HTERT RPE-1 (cell line): ENCODE data around the gene DARS2.
"Not testable (repeated sequence)": the region's sequence is repeated elsewhere in the genome, so short reads cannot be mapped to it uniquely, and the experiment has no call there.

Source experiments
- in situ Hi-C: fragments of 300-500 bp; cut with MboI; formaldehyde crosslinking; loops from 4 replicates; pipeline ENCODE4 v1.14.3; 2020; ENCODE audit warnings: low sequenced_read_pairs

Gene DARS2

DNA sequence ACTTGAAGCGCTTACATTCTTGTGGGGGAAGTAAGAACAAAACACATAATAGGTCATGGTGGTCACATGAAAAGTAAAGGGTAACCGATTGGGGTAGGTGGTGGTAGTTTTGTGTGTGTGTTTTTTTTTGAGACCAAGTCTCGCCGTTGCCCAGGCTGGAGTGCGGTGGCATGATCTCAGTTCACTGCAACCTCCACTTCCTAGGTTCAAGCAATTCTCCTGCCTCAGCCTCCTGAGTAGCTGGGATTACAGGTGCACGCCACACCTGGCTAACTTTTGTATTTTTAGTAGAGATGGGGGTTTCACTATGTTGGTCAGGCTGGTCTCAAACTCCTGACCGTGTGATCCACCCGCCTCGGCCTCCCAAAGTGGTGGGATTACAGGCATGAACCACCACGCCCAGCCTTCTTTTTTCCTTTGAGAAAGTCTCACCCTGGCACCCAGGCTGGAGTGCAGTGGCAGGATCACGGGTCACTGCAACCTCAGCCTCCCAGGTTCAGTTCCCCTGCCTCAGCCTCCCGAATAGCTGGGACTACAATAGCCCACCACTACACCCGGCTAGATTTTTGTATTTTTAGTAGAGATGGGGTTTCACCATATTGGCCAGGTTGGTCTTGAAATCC is 37.8 kb downstream of the DARS2 start:
- in situ Hi-C loops = not testable (repeated sequence)

GRCh38 chr1:173862769-173863223 is 38.3 kb downstream of the DARS2 start:
- in situ Hi-C loops = no loop called here

DNA sequence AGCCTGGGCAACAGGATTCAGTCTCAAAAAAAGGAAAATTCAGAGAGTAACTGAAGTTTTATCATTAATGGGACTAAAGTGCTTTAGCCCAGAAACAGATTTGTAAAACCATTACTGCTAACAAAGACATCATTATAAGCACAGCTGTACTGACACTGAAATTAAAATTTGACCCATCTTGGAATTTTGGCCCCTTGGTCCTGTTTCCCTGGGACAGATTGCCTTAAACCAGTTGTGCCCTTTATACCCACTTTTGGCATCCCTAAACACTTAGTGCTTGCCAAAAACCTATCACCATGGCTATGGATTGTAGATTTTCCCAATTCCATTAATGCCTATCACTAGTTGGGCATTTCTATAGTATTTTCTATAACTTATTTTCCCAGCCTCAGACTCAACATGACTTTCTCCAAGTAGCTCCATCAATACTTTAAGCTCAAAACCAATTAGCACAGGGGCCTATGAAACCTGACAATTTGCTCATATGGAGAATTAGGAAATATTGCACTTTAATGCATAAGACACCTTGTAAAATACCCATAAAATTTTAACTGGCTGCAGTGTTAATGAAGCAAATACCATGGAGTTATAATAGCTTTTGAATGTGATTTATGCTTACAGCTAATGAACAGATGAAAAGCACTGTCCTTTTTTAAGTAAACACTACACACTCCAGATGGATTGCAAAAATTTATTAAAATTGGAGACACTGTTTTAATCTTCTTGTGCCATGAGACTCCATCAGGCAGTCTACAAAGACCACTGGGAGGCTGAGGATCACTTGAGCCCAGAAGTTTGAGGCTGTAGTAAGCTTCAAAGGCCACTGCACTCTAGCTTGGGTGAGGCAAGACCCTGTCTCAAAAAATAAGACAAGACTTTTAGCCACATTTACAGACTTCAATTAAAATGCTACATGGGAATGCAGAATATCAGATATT is 39.0 kb downstream of the DARS2 start:
- in situ Hi-C loops = no loop called here

DNA sequence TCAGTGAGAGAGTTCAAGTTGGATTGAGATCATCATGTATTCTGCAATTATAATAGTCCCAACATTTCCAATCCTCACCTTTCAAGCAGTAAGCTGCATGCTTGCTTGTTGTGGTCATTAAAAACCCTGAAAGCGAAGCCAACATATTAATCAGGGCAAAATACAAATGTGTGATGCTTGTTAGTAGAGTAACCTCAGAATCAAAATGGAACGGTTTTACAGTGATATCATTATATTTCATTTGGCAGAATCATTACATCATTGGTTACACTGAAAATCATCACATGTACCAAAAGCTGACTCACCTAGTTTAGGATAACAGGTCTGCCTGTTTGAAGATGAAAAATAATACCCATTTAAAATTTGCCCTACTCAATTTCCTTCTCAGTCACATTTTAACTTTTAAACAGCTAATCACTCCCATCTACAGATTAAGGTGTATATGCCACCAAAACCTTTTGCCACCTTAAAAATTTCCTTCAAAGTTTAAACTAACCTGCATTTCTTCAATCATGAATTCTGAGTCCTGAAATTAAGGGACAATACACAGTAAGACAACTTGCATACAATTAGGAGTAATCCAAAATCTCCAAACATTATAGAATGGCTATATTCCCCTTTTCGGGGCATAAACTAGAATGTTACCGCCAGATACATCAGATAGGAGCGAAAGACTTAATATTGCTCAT is 39.9 kb downstream of the DARS2 start:
- in situ Hi-C loops = no loop called here

- in situ Hi-C loops = no loop called here
Measured at GRCh38 chr1:173865468-173866164, 41.1 kb downstream of the DARS2 start.

DNA sequence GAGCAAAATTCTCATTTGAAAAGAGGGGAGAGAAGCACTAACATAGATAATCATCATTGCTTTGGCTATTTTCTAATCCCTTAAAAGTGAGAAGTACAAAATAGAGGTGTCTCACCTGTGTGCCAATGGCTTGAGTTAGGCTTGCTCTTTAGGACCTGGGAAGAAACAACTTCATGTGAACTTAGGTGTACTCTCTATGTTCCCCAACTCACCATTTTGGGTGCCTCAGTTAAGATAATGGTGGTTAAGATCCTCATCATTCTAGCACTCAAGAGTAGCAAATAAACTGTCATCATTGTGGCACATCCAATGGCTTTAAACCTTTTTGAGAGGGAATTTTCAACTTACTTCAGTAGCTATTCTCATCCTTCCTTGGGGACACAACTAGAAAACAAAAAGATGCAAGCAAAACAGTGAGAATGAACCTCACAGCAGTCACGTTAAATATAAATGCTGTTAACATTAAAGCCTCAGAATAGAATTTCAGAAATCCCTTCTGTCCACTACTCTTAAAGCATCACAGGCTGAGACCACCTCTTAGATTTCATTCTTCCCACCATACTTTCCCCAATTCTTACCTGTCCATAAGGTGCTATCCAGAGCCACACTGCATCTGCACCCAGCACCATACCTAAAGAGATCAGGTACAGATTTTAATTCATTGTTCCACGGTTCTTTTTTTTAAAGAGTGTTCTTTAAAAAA is 42.1 kb downstream of the DARS2 start:
- in situ Hi-C loops = no loop called here

DNA sequence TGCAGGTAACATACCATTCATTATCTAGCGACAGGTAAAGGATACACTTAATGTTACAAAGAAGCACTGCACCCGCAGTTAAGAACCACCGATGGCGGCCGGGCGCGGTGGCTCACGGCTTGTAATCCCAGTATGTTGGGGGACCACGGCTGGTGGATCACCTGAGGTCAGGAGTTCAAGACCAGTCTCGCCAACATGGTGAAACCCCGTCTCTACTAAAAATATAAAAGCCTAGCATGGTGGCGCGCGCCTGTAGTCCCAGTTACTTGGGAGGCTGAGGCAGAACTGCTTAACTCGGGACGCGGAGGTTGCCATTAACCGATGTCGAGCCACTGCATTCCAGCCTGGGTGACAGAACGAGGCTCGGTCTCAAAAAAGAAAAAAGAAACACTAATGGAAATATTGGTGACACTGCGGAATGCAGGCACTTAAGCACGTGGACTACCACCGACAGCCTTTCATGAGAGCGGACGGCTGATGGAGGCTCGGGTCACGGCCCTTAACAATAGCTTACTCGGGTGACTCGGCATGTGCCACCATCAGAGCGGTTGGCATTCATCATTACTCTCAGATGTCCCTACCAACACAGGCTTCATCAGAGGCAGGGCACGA is 42.8 kb downstream of the DARS2 start:
- in situ Hi-C loops = no loop called here

DNA sequence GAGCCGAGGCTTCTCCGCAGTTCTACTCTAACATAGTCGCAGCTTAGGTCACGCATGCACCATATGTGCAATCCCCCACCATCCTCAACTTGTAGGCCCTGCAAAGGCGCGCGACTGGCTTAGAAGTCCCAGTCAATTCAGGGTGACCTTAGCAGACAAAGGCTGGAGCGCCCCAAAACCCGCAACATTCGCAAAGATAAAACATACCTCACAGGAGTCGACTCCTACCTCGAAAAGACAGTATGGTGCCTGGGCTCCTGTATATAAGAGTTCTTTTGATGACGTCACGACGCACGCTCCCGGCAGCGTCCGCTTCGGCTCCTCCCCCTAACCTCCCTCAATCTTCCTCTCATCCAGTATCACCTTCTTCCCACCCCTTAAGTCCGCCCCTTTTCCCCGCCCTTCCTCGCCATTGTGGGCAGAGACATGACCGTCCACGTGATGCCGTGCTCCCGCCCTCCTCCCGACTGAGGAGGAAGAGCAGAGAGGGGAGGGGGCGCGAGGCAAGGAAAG is 43.3 kb downstream of the DARS2 start, which contains the start of gene GAS5:
TSS of gene GAS5 (minus strand) at position 237 of the 513 bp plus-strand sequence.
- in situ Hi-C loops = no loop called here

GRCh38 chr1:173868266-173869020 is 44.0 kb downstream of the DARS2 start, which contains the start of gene ZBTB37:
ZBTB37 (plus strand) TSS chr1:173868380; CDS start chr1:173870226, 1,846 bp downstream.
- in situ Hi-C loops = no loop called here

GRCh38 chr1:173869021-173869359 is 44.5 kb downstream of the DARS2 start:
- in situ Hi-C loops = no loop called here

DNA sequence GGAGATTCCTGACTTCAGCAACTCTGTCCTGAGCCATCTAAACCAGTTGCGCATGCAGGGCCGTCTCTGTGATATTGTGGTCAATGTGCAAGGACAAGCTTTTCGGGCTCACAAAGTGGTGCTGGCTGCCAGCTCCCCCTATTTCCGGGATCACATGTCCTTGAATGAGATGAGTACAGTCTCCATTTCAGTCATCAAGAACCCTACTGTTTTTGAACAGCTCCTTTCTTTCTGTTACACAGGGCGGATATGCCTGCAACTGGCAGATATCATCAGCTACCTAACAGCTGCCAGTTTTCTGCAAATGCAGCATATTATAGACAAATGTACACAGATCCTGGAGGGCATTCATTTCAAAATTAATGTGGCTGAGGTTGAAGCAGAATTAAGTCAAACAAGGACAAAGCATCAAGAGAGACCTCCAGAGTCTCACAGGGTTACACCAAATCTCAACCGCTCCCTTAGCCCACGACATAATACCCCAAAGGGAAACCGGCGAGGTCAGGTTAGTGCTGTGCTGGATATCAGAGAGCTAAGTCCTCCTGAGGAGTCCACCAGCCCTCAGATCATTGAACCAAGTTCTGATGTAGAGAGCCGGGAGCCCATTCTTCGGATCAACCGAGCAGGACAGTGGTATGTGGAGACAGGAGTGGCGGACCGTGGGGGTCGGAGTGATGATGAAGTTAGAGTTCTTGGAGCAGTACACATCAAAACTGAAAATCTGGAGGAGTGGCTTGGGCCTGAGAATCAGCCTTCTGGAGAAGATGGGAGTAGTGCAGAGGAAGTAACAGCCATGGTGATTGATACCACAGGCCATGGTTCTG is 46.0 kb downstream of the DARS2 start:
- in situ Hi-C loops = no loop called here

DNA sequence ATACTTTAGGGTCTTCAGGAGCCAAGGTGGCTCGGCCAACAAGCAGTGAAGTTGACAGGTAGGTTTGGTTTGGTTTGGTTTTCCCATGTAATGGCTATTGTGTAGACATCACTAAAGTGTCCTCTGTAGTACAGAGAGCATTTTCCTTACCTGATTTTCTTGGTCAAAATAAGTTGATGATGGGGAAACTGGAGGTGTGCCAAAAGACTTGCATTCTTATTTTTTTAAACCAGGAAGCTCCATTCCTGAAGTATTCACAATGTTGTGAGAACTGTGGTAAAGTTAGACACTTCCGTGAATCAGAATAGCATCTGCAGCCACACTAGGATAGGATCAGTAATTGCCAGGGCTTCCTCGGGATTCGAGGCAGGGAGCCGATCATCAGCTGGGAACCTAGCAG is 46.6 kb downstream of the DARS2 start:
- in situ Hi-C loops = no loop called here

GRCh38 chr1:173871500-173871899 is 47.0 kb downstream of the DARS2 start:
- in situ Hi-C loops = no loop called here

GRCh38 chr1:173876732-173877131 is 52.3 kb downstream of the DARS2 start:
- in situ Hi-C loops = no loop called here

DNA sequence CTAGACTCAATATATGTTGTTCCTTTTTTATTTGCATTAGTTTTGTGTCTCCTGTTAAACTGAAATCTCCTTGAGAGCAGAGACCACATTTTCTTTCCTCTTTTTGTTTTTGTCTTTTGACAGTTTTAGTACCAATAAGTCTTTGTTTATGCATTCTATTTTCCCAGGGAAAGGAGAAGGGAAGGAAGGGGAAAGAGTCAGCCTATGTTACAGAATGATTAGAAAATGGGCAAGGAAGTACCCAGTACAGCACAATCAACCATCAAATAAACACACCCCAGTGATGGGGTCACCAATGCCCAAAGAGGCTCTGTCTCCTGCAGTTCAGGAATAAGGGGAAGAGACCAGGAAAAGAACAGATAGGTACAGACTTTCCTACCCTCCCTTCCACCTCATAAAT is 53.8 kb downstream of the DARS2 start:
- in situ Hi-C loops = no loop called here

- in situ Hi-C loops = not testable (repeated sequence)
Measured at GRCh38 chr1:173881117-173881516, 56.6 kb downstream of the DARS2 start.

GRCh38 chr1:173884701-173885100 is 60.2 kb downstream of the DARS2 start:
- in situ Hi-C loops = no loop called here
